HG02943 (cell line): Measurements from ENCODE around the gene TCF7L1.

Experiments
- ATAC-seq: cut with Tn5 transposase; IDR thresholded peaks from one replicate; pipeline ENCODE4 v1.9.1; 2021; ENCODE audit warnings: mild to moderate bottlenecking, low read depth, moderate library complexity; ENCODE audit not compliant: unreplicated experiment

The TCF7L1 gene

GRCh38 chr2:85244828-85245227 is 111.6 kb downstream of the TCF7L1 start:
- ATAC-seq, result no peak

DNA sequence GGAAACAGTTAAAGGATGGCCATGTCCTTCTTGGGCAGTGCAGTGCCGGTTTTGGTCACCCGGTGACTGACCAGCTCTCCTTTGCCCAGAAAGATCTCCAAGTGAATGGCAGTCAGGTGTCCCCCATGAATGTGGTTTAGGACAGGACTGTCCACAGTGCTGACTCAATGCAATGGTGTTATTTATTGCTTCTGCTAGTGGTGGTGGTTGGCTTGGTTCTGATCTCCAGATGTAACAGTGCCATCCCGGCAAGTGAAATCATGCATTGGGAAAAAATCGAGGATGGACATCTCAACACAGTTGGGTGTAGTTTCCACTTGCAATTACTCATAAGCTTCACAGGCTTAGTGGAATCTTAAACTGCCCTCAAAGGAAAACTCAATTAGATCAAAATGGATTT is 112.7 kb downstream of the TCF7L1 start:
- no peak for ATAC-seq

- no peak for ATAC-seq
These were observed 113.2 kb downstream of the TCF7L1 start for GRCh38 chr2:85246348-85246747.

DNA sequence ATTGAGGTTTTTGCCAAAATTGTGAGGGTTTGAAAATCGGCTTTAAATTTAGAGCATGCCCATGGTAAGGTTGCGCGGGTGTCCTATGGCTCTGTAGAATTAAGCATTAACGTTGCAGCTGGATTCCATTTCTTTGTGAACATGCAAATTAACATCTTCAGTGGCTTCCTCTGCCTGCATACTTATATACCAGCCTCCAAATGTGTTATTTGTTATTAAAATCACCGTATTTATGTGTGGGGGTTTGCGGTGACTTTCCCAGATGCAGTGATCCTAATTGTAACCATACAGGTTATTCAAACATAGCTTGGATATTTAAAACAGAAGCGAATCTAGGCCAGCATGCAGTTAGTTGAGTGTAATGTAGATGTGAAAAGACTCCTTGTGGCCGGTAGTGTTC is 114.4 kb downstream of the TCF7L1 start:
- no peak for ATAC-seq

DNA sequence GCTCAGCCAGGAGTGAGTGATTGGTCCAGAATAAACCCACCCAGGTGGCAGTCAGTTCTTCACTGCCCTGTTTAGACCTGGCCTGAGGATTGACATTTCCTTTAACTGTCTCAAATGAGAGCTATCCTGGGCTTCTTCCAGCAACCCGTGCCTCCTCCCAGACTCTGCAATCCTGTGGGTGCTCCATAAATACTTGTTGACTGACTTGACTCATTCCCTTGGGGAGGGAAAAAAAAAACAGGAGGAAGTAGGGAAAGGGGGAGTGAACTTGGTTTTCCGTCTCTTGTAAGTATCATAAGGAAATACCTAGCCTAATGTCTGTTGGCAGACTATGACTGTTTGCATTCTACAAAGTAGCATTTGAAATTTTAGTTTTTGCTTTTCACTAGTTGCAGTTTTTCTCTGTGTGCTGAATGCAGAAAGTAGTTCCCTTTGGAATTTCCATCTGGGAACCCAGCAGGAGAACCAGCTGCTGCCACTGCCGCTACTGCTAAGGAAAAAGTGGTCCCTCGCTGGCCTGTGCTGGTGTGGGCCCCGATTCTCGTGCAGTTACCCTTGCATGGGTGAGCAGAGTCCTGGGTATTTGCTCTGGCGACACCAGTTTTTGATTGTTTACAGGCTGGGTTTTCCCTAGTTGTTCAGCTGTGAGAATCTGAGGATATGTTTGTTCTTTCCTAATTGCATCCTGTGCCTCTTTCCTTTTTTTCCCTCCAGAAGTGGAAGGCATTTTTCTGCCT is 115.7 kb downstream of the TCF7L1 start:
- no peak for ATAC-seq

GRCh38 chr2:85250045-85250444 is 116.9 kb downstream of the TCF7L1 start:
- no peak for ATAC-seq

- no peak for ATAC-seq
These were observed 118.0 kb downstream of the TCF7L1 start for GRCh38 chr2:85251070-85251616.

GRCh38 chr2:85253890-85254289 is 120.7 kb downstream of the TCF7L1 start:
- ATAC-seq, result no peak

DNA sequence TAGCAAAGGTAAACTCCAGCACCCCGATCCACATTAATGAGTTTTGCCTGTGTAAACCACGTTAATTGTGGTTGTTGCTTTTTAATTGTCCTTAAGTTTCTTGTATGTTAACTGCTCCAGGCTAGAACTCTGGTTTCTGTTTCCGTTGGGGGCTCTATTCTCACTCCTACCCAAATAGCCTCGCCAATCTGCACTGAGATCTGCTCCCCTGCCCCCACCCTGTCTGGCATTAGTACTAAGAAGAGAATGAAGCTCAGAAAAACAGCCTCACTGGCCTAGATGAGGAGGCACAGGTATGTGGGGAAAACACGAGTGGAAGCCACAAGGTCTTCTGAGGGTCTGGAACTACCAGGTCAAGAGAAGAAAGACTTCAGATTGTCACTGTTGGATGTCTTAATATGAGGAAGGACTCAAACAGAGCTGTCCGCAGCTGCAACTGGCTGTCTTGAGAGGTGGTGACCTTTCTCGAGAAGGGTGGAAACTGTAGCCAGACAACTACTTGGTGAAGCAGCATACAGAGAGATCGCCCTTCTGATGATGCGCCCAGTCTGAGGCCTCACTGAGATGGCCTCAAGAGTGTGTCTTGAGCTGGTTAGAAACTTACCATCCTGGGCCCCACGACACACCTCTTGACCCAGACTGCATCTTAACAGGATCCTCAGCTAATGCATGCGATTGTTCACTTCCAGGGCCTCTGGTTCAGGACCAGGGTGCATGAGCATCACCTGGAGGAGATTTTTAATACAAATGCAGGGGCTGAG is 121.5 kb downstream of the TCF7L1 start:
- no peak for ATAC-seq

DNA sequence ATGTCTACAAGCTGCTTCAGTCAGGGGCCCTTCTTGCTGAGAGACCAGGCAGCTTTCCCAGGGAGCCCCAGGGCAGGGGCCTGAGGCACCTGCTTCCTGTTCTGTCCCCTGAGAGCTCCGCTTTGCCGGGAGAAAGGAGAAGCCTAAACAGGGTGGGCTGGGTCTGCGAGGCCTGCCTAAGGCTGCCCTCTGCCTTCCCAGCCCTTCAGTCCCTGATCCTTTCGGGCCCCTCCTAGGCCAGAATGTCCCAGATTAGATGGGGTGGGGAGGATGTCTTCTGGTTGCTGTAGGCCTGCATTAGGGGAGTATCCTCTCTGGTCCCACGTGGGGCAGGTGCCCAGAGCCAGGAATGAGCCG is 122.2 kb downstream of the TCF7L1 start:
- no peak for ATAC-seq

GRCh38 chr2:85255813-85256594 is 122.8 kb downstream of the TCF7L1 start:
- no peak for ATAC-seq

GRCh38 chr2:85257359-85257969 is 124.3 kb downstream of the TCF7L1 start:
- no peak for ATAC-seq

DNA sequence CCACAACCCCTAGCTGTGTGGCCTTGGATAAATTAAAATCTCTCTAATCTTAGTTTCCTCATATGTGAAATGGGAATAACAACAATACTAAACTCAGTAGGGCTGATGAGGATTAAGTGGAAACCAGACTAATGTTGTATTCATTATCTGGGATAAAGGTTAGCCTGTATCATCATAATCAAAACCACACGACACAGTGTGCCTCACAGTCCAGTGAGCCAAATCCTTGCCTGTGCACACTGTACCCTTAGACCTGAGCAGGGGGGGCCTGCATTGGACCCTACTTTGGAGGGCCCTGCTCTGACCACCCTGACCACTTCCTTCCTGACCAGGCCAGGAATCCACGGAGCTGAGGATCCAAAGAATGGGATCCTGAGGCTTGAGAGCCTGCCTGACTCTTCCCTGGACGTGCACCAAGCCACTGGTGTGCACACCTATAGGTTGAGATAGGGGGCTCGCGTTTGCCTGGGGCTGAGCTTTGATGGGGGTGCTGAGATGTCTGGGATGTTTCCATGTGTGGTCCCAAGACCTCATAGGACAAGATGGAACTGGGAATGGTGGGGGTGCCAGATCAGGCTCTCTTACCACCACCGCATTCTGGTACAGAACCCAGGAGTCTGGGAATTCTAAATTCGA is 124.9 kb downstream of the TCF7L1 start:
- no peak for ATAC-seq

DNA sequence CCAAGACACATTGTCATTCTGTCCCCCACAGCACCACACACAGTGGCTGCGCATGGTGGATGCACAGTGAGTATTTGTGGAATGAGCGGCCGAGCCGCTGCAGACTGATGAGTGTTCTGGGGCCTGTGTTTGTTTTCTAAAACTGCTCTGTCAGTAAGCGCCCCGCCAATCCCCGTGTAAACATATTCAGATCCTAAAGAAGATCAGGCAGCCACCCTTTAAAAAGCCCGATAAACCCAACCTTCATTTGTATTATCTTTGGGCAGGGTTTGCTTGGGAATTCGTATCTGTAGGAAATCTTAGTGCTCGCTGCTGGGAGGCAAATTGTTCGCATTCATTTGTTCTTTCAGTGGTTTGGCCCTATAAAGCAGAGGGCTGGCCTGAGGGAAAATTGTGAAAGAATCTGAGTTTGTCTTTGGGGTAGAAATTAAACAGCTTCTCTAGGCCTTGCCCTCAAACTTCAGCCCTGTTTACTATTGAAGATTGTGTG is 126.0 kb downstream of the TCF7L1 start:
- ATAC-seq, result no peak

GRCh38 chr2:85259879-85260278 is 126.7 kb downstream of the TCF7L1 start:
- ATAC-seq, result no peak

DNA sequence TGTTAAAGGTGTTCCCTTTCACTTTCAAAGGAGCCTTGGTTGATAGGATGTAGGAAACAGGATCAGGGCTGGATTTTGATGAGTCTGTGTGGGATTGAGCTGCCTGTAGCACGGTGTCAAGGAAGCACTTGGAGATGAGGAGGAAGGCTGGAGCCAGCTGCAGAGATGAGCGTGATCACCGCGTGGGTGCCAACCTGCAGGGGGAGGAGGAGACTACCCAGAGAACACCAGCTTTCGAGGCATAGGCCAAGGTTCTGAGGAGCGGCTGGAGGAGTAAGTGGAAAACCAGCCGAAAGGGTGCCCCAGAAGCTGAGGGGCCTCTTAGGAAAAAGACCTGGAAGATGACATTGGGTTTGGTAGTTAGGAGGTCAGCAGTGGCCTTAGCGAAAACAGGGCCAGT is 130.4 kb downstream of the TCF7L1 start:
- ATAC-seq, result no peak

- no peak for ATAC-seq
These were observed 131.3 kb downstream of the TCF7L1 start for GRCh38 chr2:85264471-85264870.

DNA sequence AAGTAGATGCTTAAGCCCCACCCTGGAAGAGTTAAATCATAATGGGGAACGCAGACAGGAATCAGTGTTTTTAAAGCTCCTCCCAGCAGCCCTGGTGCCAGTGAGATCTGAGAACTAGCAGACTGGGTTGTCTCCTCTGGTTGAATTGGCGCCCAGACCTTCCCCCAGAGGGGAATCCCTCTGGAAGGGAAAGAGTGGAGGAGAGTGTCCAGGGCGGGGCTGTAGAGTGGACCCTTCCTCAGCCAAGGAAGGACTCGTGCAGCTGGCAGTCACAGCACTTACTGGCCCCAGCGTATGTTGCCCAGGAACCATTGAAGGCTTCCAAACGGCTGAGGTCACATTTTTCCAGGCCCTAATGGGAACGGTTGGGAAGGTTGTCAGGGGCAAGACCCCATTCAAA is 132.1 kb downstream of the TCF7L1 start:
- ATAC-seq, result no peak

GRCh38 chr2:85266146-85267041 is 133.2 kb downstream of the TCF7L1 start:
- ATAC-seq, result no peak
